C4-2B (cell line): ENCODE measurements around the gene DCLK1.

Source experiments
- H3K27ac ChIP-seq: fragments of 450-650 bp; 2 replicates; pipeline ENCODE4 v1.5.1; 2017
- CTCF ChIP-seq: fragments of 450-650 bp; conservative IDR thresholded peaks from 2 replicates; pipeline ENCODE4 v1.5.1; 2017; ENCODE audit warnings: mild to moderate bottlenecking
- ZFX ChIP-seq: fragments of 450-650 bp; IDR thresholded peaks from 2 replicates; pipeline ENCODE4 v1.6.1; 2017

The DCLK1 gene

GRCh38 chr13:35824825-35825224, 306.4 kb downstream of the DCLK1 start:
- TF ChIP-seq ZFX = no peak
- no peak for TF ChIP-seq CTCF
- no peak overlapping the region for H3K27ac ChIP-seq

GRCh38 chr13:35824395-35824794, 306.8 kb downstream of the DCLK1 start:
- no peak overlapping the region for H3K27ac ChIP-seq
- TF ChIP-seq CTCF = no peak

GRCh38 chr13:35822666-35823065, 308.5 kb downstream of the DCLK1 start:
- no peak overlapping the region for H3K27ac ChIP-seq
- TF ChIP-seq CTCF (no peak), ZFX (no peak)

- H3K27ac ChIP-seq = no peak overlapping the region
- peak; percentile 78 for TF ChIP-seq CTCF
- TF ChIP-seq ZFX = no peak
Measured at GRCh38 chr13:35818633-35819067, 312.5 kb downstream of the DCLK1 start.

GRCh38 chr13:35817642-35818607, 313.3 kb downstream of the DCLK1 start:
- TF ChIP-seq CTCF (no peak), ZFX (no peak)
- no peak overlapping the region for H3K27ac ChIP-seq

- no peak overlapping the region for H3K27ac ChIP-seq
- TF ChIP-seq ZFX (no peak), CTCF (no peak)
Measured at GRCh38 chr13:35814605-35815011, 316.6 kb downstream of the DCLK1 start.

- TF ChIP-seq CTCF = no peak
- TF ChIP-seq ZFX = no peak
- no peak overlapping the region for H3K27ac ChIP-seq
Measured at GRCh38 chr13:35812736-35813135, 318.4 kb downstream of the DCLK1 start.
